Liver (tissue), 9 donors: ENCODE measurements around the gene MLXIP. TPM values are rescaled to one million over a fixed set of nuclear protein-coding genes. Genes with fewer than 3 reads are reported as not detected.

ENCODE experiments used
- DNase-seq: peaks from one replicate; pipeline ENCODE4 v3.0.0-alpha.2; 2017; ENCODE audit warnings: low spot score
- H3K27ac ChIP-seq, 2 donors: one replicate each; pipeline ENCODE4 v1.7.0; 2013; ENCODE audit warnings: inconsistent platforms in 2 of 2, low read length in 2 of 2, control low read depth in 1 of 2, low read depth in 1 of 2, mild to moderate bottlenecking in 1 of 2
- H3K27me3 ChIP-seq, 4 donors: one replicate each; pipeline versions ENCODE4 v1.6.1 to v1.7.0; 2013; ENCODE audit warnings: low read length in 3 of 4, inconsistent platforms in 1 of 4, mild to moderate bottlenecking in 1 of 4, moderate library complexity in 1 of 4; ENCODE audit not compliant: control insufficient read depth in 4 of 4, insufficient read depth in 4 of 4
- H3K36me3 ChIP-seq, 4 donors: one replicate each; pipeline versions ENCODE4 v1.6.1 to v1.7.0; 2013; ENCODE audit warnings: low read length in 3 of 4, mild to moderate bottlenecking in 3 of 4, low read depth in 1 of 4, moderate library complexity in 1 of 4; ENCODE audit not compliant: control insufficient read depth in 4 of 4, insufficient read depth in 3 of 4
- H3K4me1 ChIP-seq, 4 donors: one replicate each; pipeline versions ENCODE4 v1.6.1 to v1.7.0; 2013; ENCODE audit warnings: low read length in 3 of 4, mild to moderate bottlenecking in 3 of 4, moderate library complexity in 1 of 4; ENCODE audit not compliant: control insufficient read depth in 4 of 4, insufficient read depth in 4 of 4
- H3K4me3 ChIP-seq, 3 donors: one replicate each; pipeline versions ENCODE4 v1.6.1 to v1.7.0; 2013; ENCODE audit warnings: low read length in 3 of 3, control low read depth in 1 of 3, low read depth in 1 of 3, mild to moderate bottlenecking in 1 of 3
- H3K9ac ChIP-seq, 2 donors: one replicate each; pipeline ENCODE4 v1.7.0; 2013; ENCODE audit warnings: low read length in 2 of 2, mild to moderate bottlenecking in 2 of 2, moderate library complexity in 2 of 2, control low read depth in 1 of 2, low read depth in 1 of 2
- H3K9me3 ChIP-seq, 4 donors: one replicate each; pipeline versions ENCODE4 v1.6.1 to v1.7.0; 2013; ENCODE audit warnings: low read length in 3 of 4; ENCODE audit not compliant: control insufficient read depth in 4 of 4
- CTCF ChIP-seq: fragments of 150-350 bp; IDR thresholded peaks from 2 replicates; pipeline ENCODE4 v1.5.1; 2017; ENCODE audit warnings: improper control_type of control experiment, low read depth, low read length; ENCODE audit not compliant: missing input control
- EGR1 ChIP-seq, 2 donors: IDR thresholded peaks; 2 replicates each; pipeline ENCODE4 v1.6.1; 2016 to 2018; ENCODE audit warnings: antibody characterized with exemption in 2 of 2, low read depth in 2 of 2
- FOXA1 ChIP-seq: IDR thresholded peaks from 2 replicates; pipeline ENCODE4 v1.6.1; 2016; ENCODE audit warnings: antibody characterized with exemption
- GABPA ChIP-seq, 2 donors: IDR thresholded peaks in 1 of 2; conservative IDR thresholded peaks in 1 of 2; 2 replicates each; pipeline ENCODE4 v1.6.1; 2016; ENCODE audit warnings: antibody characterized with exemption in 2 of 2, mild to moderate bottlenecking in 1 of 2, moderate library complexity in 1 of 2
- HNF4G ChIP-seq: IDR thresholded peaks from 2 replicates; pipeline ENCODE4 v1.6.1; 2016; ENCODE audit warnings: antibody characterized with exemption
- JUND ChIP-seq, 2 donors: IDR thresholded peaks; 2 replicates each; pipeline ENCODE4 v1.6.1; 2016; ENCODE audit warnings: antibody characterized with exemption in 2 of 2
- MAX ChIP-seq: IDR thresholded peaks from 2 replicates; pipeline ENCODE4 v1.6.1; 2016; ENCODE audit warnings: antibody characterized with exemption
- NR2F2 ChIP-seq: IDR thresholded peaks from 2 replicates; pipeline ENCODE4 v1.6.1; 2016; ENCODE audit warnings: antibody characterized with exemption
- REST ChIP-seq: IDR thresholded peaks from 2 replicates; pipeline ENCODE4 v1.6.1; 2016; ENCODE audit warnings: antibody characterized with exemption, mild to moderate bottlenecking
- SP1 ChIP-seq: IDR thresholded peaks from 2 replicates; pipeline ENCODE4 v1.6.1; 2018; ENCODE audit warnings: antibody characterized with exemption, mild to moderate bottlenecking
- YY1 ChIP-seq: IDR thresholded peaks from 2 replicates; pipeline ENCODE4 v1.6.1; 2016; ENCODE audit warnings: antibody characterized with exemption, mild to moderate bottlenecking
- ZBTB33 ChIP-seq: IDR thresholded peaks from 2 replicates; pipeline ENCODE4 v1.6.1; 2016; ENCODE audit warnings: antibody characterized with exemption
- WGBS: extraction: QIAGEN DNeasy Blood & Tissue Kit; methylation state at CpG from one replicate; pipeline ENCODE4 v1.1.7; 2013; 5-methylcytosine and 5-hydroxymethylcytosine counted together
- polyA plus RNA-seq, 2 donors: library from polyadenylated mRNA; stranded (reverse) in 1 of 2; unstranded in 1 of 2; fragments of 200-250 nt in 1 of 2; fragments of >200 nt in 1 of 2; fragmentation: Nextera tagmentation in 1 of 2; extraction: Ambion mirVana in 1 of 2; gene quantifications; one replicate each; pipeline versions ENCODE4 v1.2.1 to v1.2.3, GENCODE V29; 2013 to 2015
- total RNA-seq, 2 donors: library from RNA; depleted of rRNA; stranded (reverse); fragments of >200 nt; gene quantifications; one replicate each; pipeline ENCODE4 v1.2.3, GENCODE V29; 2014
- donor health status: healthy.
- donor health status: healthy.
- donor health status: healthy.
- donor health status: healthy.
- donor health status: healthy.

Gene MLXIP
- total and polyA plus RNA-seq, 4 donors = 10.6 to 19.5 (median 11.0) TPM

- no peak for TF ChIP-seq YY1
These were observed 30.4 kb upstream of the MLXIP start (continued) for GRCh38 chr12:122048151-122048550.

- WGBS = 82% methylated on average over 9 of the region's 9 CpGs
- DNase-seq = no peak
- peaks cover 2 to 37% (median 20%) of the 10 kb centered on the region in 4 donors for H3K4me1 ChIP-seq
- no peak overlapping the region for H3K9ac ChIP-seq
- H3K36me3 ChIP-seq = peaks cover 0 to 8% (median 0%) of the 10 kb centered on the region in 4 donors
- H3K27me3 ChIP-seq = no peaks in the 10 kb centered on the region
- H3K4me3 ChIP-seq = no peak overlapping the region
- TF ChIP-seq MAX (no peak), EGR1 (IDR thresholded peaks at IDR 0.05; ENCODE audit: low read depth in 2 of 2) (no peak), CTCF (no peak), HNF4G (no peak), JUND (IDR thresholded peaks at IDR 0.05) (no peak), REST (no peak), YY1 (no peak)
- H3K9me3 ChIP-seq = no peaks in the 10 kb centered on the region
- H3K27ac ChIP-seq = peak overlapping the region in 1 of 2 donors; percentile 91
These were observed 28.7 kb upstream of the MLXIP start for GRCh38 chr12:122049827-122050226.

- H3K4me3 ChIP-seq = no peak overlapping the region
- peaks cover 0 to 8% (median 0%) of the 10 kb centered on the region in 4 donors for H3K36me3 ChIP-seq
- no peaks in the 10 kb centered on the region for H3K27me3 ChIP-seq
- peaks cover 2 to 41% (median 22%) of the 10 kb centered on the region in 4 donors for H3K4me1 ChIP-seq
- no peak overlapping the region for H3K9ac ChIP-seq
- no peak for DNase-seq
- peak overlapping the region; percentile 91 to 93 for H3K27ac ChIP-seq
- 88% methylated on average over 20 of the region's 20 CpGs for WGBS
- TF ChIP-seq ZBTB33 = no peak
- TF ChIP-seq REST = no peak
- TF ChIP-seq FOXA1 = no peak
- TF ChIP-seq NR2F2 = no peak
- TF ChIP-seq MAX = no peak
- no peak for TF ChIP-seq GABPA (IDR thresholded peaks at IDR 0.05 in 1 of 2, conservative IDR thresholded peaks at IDR 0.05 in 1 of 2)
- no peak for TF ChIP-seq SP1
- no peak for TF ChIP-seq CTCF
- no peak for TF ChIP-seq EGR1 (IDR thresholded peaks at IDR 0.05; ENCODE audit: low read depth in 2 of 2)
- H3K9me3 ChIP-seq = no peaks in the 10 kb centered on the region
These were observed 27.9 kb upstream of the MLXIP start for GRCh38 chr12:122050706-122051105.
